H1 (cell line): ENCODE results near the gene SGMS1. TPM values are rescaled to one million over a fixed set of nuclear protein-coding genes. Genes with fewer than 3 reads are reported as not detected.
"Not testable (repeated sequence)": the region's sequence is repeated elsewhere in the genome, so short reads cannot be mapped to it uniquely, and the experiment has no call there.

Experiments
- CTCF ChIA-PET: fragments of 300-600 bp; sonication (Branson Sonifier 250); formaldehyde crosslinking; loops from one replicate; lab custom pipeline; 2021; ENCODE audit not compliant: partially characterized antibody; lab: Charles Lee
- POLR2A ChIA-PET: fragments of 300-600 bp; sonication (Branson Sonifier 250); formaldehyde crosslinking; loops from one replicate; lab custom pipeline; 2021; ENCODE audit warnings: inconsistent platforms; ENCODE audit not compliant: partially characterized antibody; lab: Charles Lee
- DNase-seq, 2 experiments: peaks; one replicate each; pipeline versions ENCODE4 v3.0.0 to v3.0.0-alpha.2; 2010 to 2022; ENCODE audit warnings: low spot score in 2 of 2, low read depth in 1 of 2, mixed read lengths in 1 of 2
- FAIRE-seq: peaks from 2 replicates; lab custom pipeline; 2011; peaks lifted over from hg19 to GRCh38; lab: Jason Lieb, UNC
- H2AFZ ChIP-seq: 2 replicates; pipeline ENCODE4 v1.8.1; 2012; ENCODE audit warnings: low read length, inconsistent platforms
- H2AK5ac ChIP-seq: 2 replicates; pipeline ENCODE4 v1.6.1; 2013; ENCODE audit warnings: low read depth, low read length
- H2BK120ac ChIP-seq: replicated peaks from 2 replicates; pipeline ENCODE3; 2013; ENCODE audit warnings: low read depth, low read length, inconsistent platforms
- H2BK12ac ChIP-seq: 2 replicates; pipeline ENCODE4 v1.6.1; 2013; ENCODE audit warnings: low read depth, low read length
- H2BK15ac ChIP-seq: 2 replicates; pipeline ENCODE4 v1.6.1; 2013; ENCODE audit warnings: low read length
- H2BK20ac ChIP-seq: 2 replicates; pipeline ENCODE4 v1.6.1; 2013; ENCODE audit warnings: low read length
- H2BK5ac ChIP-seq: 2 replicates; pipeline ENCODE4 v1.6.1; 2013; ENCODE audit warnings: low read depth, low read length
- H3K14ac ChIP-seq: 2 replicates; pipeline ENCODE4 v1.6.1; 2013; ENCODE audit warnings: inconsistent platforms; ENCODE audit not compliant: insufficient read length
- H3K18ac ChIP-seq: 2 replicates; pipeline ENCODE4 v1.6.1; 2013; ENCODE audit warnings: low read length; ENCODE audit errors: extremely low read depth
- H3K23ac ChIP-seq: 2 replicates; pipeline ENCODE4 v1.6.1; 2013; ENCODE audit warnings: inconsistent platforms; ENCODE audit not compliant: insufficient read length
- H3K23me2 ChIP-seq: 2 replicates; pipeline ENCODE4 v1.6.1; 2013; ENCODE audit warnings: low read depth, low read length
- H3K27ac ChIP-seq: 2 replicates; pipeline ENCODE4 v1.6.1; 2011; ENCODE audit warnings: low read depth, low read length, inconsistent platforms
- H3K27me3 ChIP-seq, 4 experiments: replicated peaks in 1 of 4; 1 replicate in 1 of 4; 2 replicates in 3 of 4; pipeline versions ENCODE4 v1.6.1 to v1.8.1; 2011 to 2013; ENCODE audit warnings: low read length in 3 of 4, mild to moderate bottlenecking in 3 of 4, inconsistent platforms in 2 of 4, mixed read lengths in 2 of 4, moderate library complexity in 1 of 4; ENCODE audit not compliant: control insufficient read depth in 3 of 4, insufficient read depth in 3 of 4; ENCODE audit errors: extremely low read depth in 1 of 4
- H3K36me3 ChIP-seq, 4 experiments: 2 replicates each; pipeline versions ENCODE4 v1.6.1 to v1.8.1; 2011 to 2013; ENCODE audit warnings: mild to moderate bottlenecking in 4 of 4, low read length in 3 of 4, moderate library complexity in 2 of 4, control low read depth in 1 of 4, inconsistent platforms in 1 of 4; ENCODE audit not compliant: insufficient read depth in 4 of 4, control insufficient read depth in 2 of 4
- H3K4ac ChIP-seq: replicated peaks from 2 replicates; pipeline ENCODE3; 2013; ENCODE audit warnings: low read length, low read depth, mixed read lengths, inconsistent platforms; ENCODE audit not compliant: insufficient read length
- H3K4me1 ChIP-seq, 4 experiments: replicated peaks in 1 of 4; 1 replicate in 1 of 4; 2 replicates in 3 of 4; pipeline versions ENCODE4 v1.6.1 to v1.8.1; 2011 to 2013; ENCODE audit warnings: low read length in 3 of 4, inconsistent platforms in 2 of 4, mixed read lengths in 1 of 4; ENCODE audit not compliant: insufficient read depth in 4 of 4, control insufficient read depth in 3 of 4
- H3K4me2 ChIP-seq, 2 experiments: 2 replicates each; pipeline versions ENCODE4 v1.6.1 to v1.8.1; 2011 to 2013; ENCODE audit warnings: low read depth in 2 of 2, low read length in 2 of 2, control low read depth in 1 of 2, inconsistent platforms in 1 of 2, mild to moderate bottlenecking in 1 of 2; ENCODE audit not compliant: insufficient read depth in 1 of 2
- H3K4me3 ChIP-seq, 4 experiments: fragments of 200-600, 300-600 bp in 1 of 4; sonication (generic), shearing (Covaris generic), sonication (Bioruptor Twin) in 1 of 4; 2 replicates each; pipeline versions ENCODE4 v1.5.1 to v1.8.1; 2011 to 2016; ENCODE audit warnings: low read length in 4 of 4, low read depth in 3 of 4, control low read depth in 2 of 4, inconsistent platforms in 2 of 4, mild to moderate bottlenecking in 2 of 4, mixed read lengths in 1 of 4, moderate library complexity in 1 of 4; ENCODE audit not compliant: insufficient read depth in 2 of 4; ENCODE audit errors: extremely low read depth in 1 of 4
- H3K56ac ChIP-seq: replicated peaks from 2 replicates; pipeline ENCODE3; 2013; ENCODE audit warnings: low read depth, mild to moderate bottlenecking, mixed read lengths, low read length, inconsistent platforms; ENCODE audit not compliant: insufficient read length
- H3K79me1 ChIP-seq: 2 replicates; pipeline ENCODE4 v1.6.1; 2013; ENCODE audit warnings: low read depth, low read length, control low read depth
- H3K79me2 ChIP-seq, 2 experiments: 2 replicates each; pipeline versions ENCODE4 v1.6.1 to v1.8.1; 2012 to 2013; ENCODE audit warnings: low read length in 2 of 2, mild to moderate bottlenecking in 2 of 2, inconsistent platforms in 1 of 2; ENCODE audit not compliant: insufficient read depth in 2 of 2, control insufficient read depth in 1 of 2
- H3K9ac ChIP-seq, 4 experiments: replicated peaks in 1 of 4; 1 replicate in 1 of 4; 2 replicates in 3 of 4; pipeline versions ENCODE4 v1.6.1 to v1.8.1; 2011 to 2013; ENCODE audit warnings: low read depth in 3 of 4, low read length in 3 of 4, control low read depth in 2 of 4, mild to moderate bottlenecking in 2 of 4, moderate library complexity in 2 of 4, inconsistent platforms in 1 of 4; ENCODE audit errors: extremely low read depth in 1 of 4
- H3K9me3 ChIP-seq, 2 experiments: 2 replicates each; pipeline versions ENCODE4 v1.6.1 to v1.8.1; 2012 to 2013; ENCODE audit warnings: mild to moderate bottlenecking in 2 of 2, moderate library complexity in 2 of 2, control low read depth in 1 of 2, inconsistent platforms in 1 of 2, low read depth in 1 of 2, low read length in 1 of 2, mixed read lengths in 1 of 2; ENCODE audit not compliant: insufficient read depth in 2 of 2
- H4K20me1 ChIP-seq, 2 experiments: replicated peaks in 1 of 2; 2 replicates each; pipeline versions ENCODE3 to v1.8.1; 2011 to 2013; ENCODE audit warnings: inconsistent platforms in 2 of 2, low read length in 2 of 2, mild to moderate bottlenecking in 1 of 2; ENCODE audit not compliant: insufficient read depth in 2 of 2, control insufficient read depth in 1 of 2
- H4K5ac ChIP-seq: 2 replicates; pipeline ENCODE4 v1.6.1; 2013; ENCODE audit warnings: low read length, low read depth, mixed read lengths, inconsistent platforms; ENCODE audit not compliant: insufficient read length
- H4K8ac ChIP-seq: 2 replicates; pipeline ENCODE4 v1.8.0; 2013; ENCODE audit warnings: mild to moderate bottlenecking, moderate library complexity, low read length, inconsistent platforms; ENCODE audit not compliant: insufficient read depth; ENCODE audit errors: extremely low read depth
- H4K91ac ChIP-seq: replicated peaks from 2 replicates; pipeline ENCODE3; 2013; ENCODE audit warnings: low read length, mixed read lengths, inconsistent platforms; ENCODE audit not compliant: insufficient read length
- WGBS, 2 experiments: shearing (Covaris generic) in 1 of 2; methylation state at CpG; one replicate each; pipeline versions ENCODE4 v1.1.6 to v1.1.7; 2013 to 2015; ENCODE audit warnings: low lambda C conversion rate in 2 of 2, mixed read lengths in 2 of 2, inconsistent platforms in 1 of 2, low coverage in 1 of 2, missing lambda C conversion rate in 1 of 2; ENCODE audit not compliant: insufficient replicate concordance in 2 of 2, insufficient coverage in 1 of 2, insufficient read length in 1 of 2; ENCODE audit errors: extremely low coverage in 1 of 2, missing lambda C conversion rate in 1 of 2; 5-methylcytosine and 5-hydroxymethylcytosine counted together
- polyA plus RNA-seq, 7 experiments: library from polyadenylated mRNA; depleted of rRNA in 3 of 7; stranded (reverse) in 5 of 7; unstranded in 2 of 7; fragments of >200 nt in 5 of 7; fragments of 200-250 nt in 2 of 7; gene quantifications; 1 replicate in 5 of 7; 2 replicates in 1 of 7; 4 replicates in 1 of 7; pipeline versions ENCODE4 v1.2.1 to v1.2.3, GENCODE V29; 2011 to 2013; ENCODE audit warnings: missing spikeins in 2 of 7, mixed read lengths in 2 of 7
- total RNA-seq: library from RNA; stranded (reverse); fragmentation: NEBNext Ultra II Directional; extraction: Animal tissue kit (Norgen Biotek cat#: 25700); gene quantifications from 2 replicates; pipeline ENCODE4 v1.2.1, GENCODE V29; 2021

SGMS1 gene
- total and polyA plus RNA-seq, 2 of the 8 experiments (the other 6 are each of a cell fraction or from before 2014, with no cell fraction given): 6.0 to 15.6 TPM

- Histone ChIP-seq H3K79me2 (peaks cover 0 to 77% of the 10 kb centered on the region in 2 experiments; a peak in 3 of 4 replicates), H3K4me1 (peaks cover 4 to 13% (median 9%) of the 10 kb centered on the region in 4 experiments; a peak in 6 of 7 replicates)
- H3K23me2 ChIP-seq, DNase-seq, H3K79me1 ChIP-seq, H4K5ac ChIP-seq, H3K27me3 ChIP-seq, H3K23ac ChIP-seq, POLR2A ChIA-PET, H2BK5ac ChIP-seq, CTCF ChIA-PET, H2BK20ac ChIP-seq, H3K4me3 ChIP-seq, H2BK120ac ChIP-seq, H4K20me1 ChIP-seq, H2BK15ac ChIP-seq, H4K91ac ChIP-seq, H3K56ac ChIP-seq, FAIRE-seq, H2AFZ ChIP-seq, H3K4me2 ChIP-seq, H3K9me3 ChIP-seq, H4K8ac ChIP-seq, H2AK5ac ChIP-seq, H3K14ac ChIP-seq, H2BK12ac ChIP-seq, H3K18ac ChIP-seq, H3K9ac ChIP-seq, H3K4ac ChIP-seq, H3K36me3 ChIP-seq, H3K27ac ChIP-seq: not testable (repeated sequence)
- 100% methylated on average over 1 of the region's 1 CpG; no CpG with 5 or more reads in 1 of the 2 experiments for WGBS, 2 experiments
Observed at GRCh38 chr10:50548481-50548880, 75.3 kb downstream of the SGMS1 start.

GRCh38 chr10:50546287-50546686, 77.5 kb downstream of the SGMS1 start:
- H3K23ac ChIP-seq, H3K27ac ChIP-seq, H2BK15ac ChIP-seq, H3K4me3 ChIP-seq, FAIRE-seq, H2AK5ac ChIP-seq, H3K56ac ChIP-seq, H3K36me3 ChIP-seq, H4K91ac ChIP-seq, H2BK12ac ChIP-seq, H3K9me3 ChIP-seq, H4K8ac ChIP-seq, H3K4ac ChIP-seq, H4K20me1 ChIP-seq, H2BK5ac ChIP-seq, H3K27me3 ChIP-seq, POLR2A ChIA-PET, H2AFZ ChIP-seq, H3K18ac ChIP-seq, H4K5ac ChIP-seq, H3K9ac ChIP-seq, DNase-seq, H3K4me2 ChIP-seq, H3K23me2 ChIP-seq, H3K79me1 ChIP-seq, H2BK120ac ChIP-seq, H2BK20ac ChIP-seq, H3K14ac ChIP-seq, H3K4me1 ChIP-seq: not testable (repeated sequence)
- H3K79me2 ChIP-seq: peaks cover 0 to 58% of the 10 kb centered on the region in 2 experiments; a peak in 3 of 4 replicates
- CTCF ChIA-PET: interaction anchor here (0.8 kb wide), 1 partner anchor 179 kb away, joined by 3 read pairs; no protein-coding TSS in a partner anchor
- WGBS, 2 experiments: 83% methylated on average over 1 of the region's 1 CpG; no CpG with 5 or more reads in 1 of the 2 experiments
